Lower lobe of right lung (tissue), 2 donors: ENCODE results near the gene TNFRSF13B. TPM values are rescaled to one million over a fixed set of nuclear protein-coding genes. Genes with fewer than 3 reads are reported as not detected.

Source experiments
- ATAC-seq, 2 donors: fragments of 200-7000 bp; cut with Tn5 transposase; one replicate each; pipeline ENCODE4 v1.9.1; 2020 to 2022; ENCODE audit warnings: mild to moderate bottlenecking in 2 of 2, moderate library complexity in 2 of 2
- DNase-seq: peaks from one replicate; pipeline ENCODE4 v3.0.0-alpha.2; 2020
- H3K27ac ChIP-seq: fragments of 200-600 bp; one replicate; pipeline ENCODE4 v1.8.0; 2022
- H3K27me3 ChIP-seq: fragments of 200-600 bp; one replicate; pipeline ENCODE4 v1.8.0; 2022; ENCODE audit warnings: low read depth
- H3K36me3 ChIP-seq: fragments of 200-600 bp; one replicate; pipeline ENCODE4 v1.8.0; 2022; ENCODE audit warnings: mild to moderate bottlenecking
- H3K4me1 ChIP-seq: fragments of 200-600 bp; one replicate; pipeline ENCODE4 v1.8.0; 2022
- H3K4me3 ChIP-seq: fragments of 200-600 bp; one replicate; pipeline ENCODE4 v1.8.0; 2022; ENCODE audit warnings: mild to moderate bottlenecking
- H3K9me3 ChIP-seq: fragments of 200-600 bp; one replicate; pipeline ENCODE4 v1.8.0; 2022
- intact Hi-C: fragments of 100-400 bp; cut with DNase I; formaldehyde crosslinking; loops from one replicate; pipeline ENCODE4 v1.11.0; 2022
- total RNA-seq: library from RNA; stranded (reverse); fragmentation: NEBNext Ultra II Directional; extraction: Animal tissue kit (Norgen Biotek cat#: 25700); gene quantifications from one replicate; pipeline ENCODE4 v1.2.1, GENCODE V29; 2021
- TF ChIP-seq, protein P1 (sequence below): fragments of 200-600 bp; IDR thresholded peaks from one replicate; pipeline ENCODE4 v1.8.0; 2022; ENCODE audit warnings: antibody characterized with exemption, mild to moderate bottlenecking
- donor health status: DM: no; HTN: yes; CAD: no; lungs with severe emphysema.

The TNFRSF13B gene
- total RNA-seq, 1 donor from 2014 or later: 0.27 TPM

- DNase-seq: no peak
- TF ChIP-seq, protein P1, sequence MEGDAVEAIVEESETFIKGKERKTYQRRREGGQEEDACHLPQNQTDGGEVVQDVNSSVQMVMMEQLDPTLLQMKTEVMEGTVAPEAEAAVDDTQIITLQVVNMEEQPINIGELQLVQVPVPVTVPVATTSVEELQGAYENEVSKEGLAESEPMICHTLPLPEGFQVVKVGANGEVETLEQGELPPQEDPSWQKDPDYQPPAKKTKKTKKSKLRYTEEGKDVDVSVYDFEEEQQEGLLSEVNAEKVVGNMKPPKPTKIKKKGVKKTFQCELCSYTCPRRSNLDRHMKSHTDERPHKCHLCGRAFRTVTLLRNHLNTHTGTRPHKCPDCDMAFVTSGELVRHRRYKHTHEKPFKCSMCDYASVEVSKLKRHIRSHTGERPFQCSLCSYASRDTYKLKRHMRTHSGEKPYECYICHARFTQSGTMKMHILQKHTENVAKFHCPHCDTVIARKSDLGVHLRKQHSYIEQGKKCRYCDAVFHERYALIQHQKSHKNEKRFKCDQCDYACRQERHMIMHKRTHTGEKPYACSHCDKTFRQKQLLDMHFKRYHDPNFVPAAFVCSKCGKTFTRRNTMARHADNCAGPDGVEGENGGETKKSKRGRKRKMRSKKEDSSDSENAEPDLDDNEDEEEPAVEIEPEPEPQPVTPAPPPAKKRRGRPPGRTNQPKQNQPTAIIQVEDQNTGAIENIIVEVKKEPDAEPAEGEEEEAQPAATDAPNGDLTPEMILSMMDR: no peak
- H3K9me3 ChIP-seq: no peaks in the 10 kb centered on the region
- intact Hi-C loops: no loop called here
- H3K27me3 ChIP-seq: no peaks in the 10 kb centered on the region
- no peaks in the 10 kb centered on the region for H3K36me3 ChIP-seq
- H3K4me1 ChIP-seq: no peaks in the 10 kb centered on the region
- ATAC-seq: no peak
- H3K27ac ChIP-seq: no peak overlapping the region
- H3K4me3 ChIP-seq: no peak overlapping the region
Observed at GRCh38 chr17:16934133-16934795, 37.7 kb downstream of the TNFRSF13B start.

- ATAC-seq (no peak), DNase-seq (no peak)
- TF ChIP-seq, protein P1: no peak
- no peaks in the 10 kb centered on the region for H3K9me3 ChIP-seq
- H3K36me3 ChIP-seq: no peaks in the 10 kb centered on the region
- no peak overlapping the region for H3K27ac ChIP-seq
- H3K4me3 ChIP-seq: no peak overlapping the region
- H3K27me3 ChIP-seq: no peaks in the 10 kb centered on the region
- H3K4me1 ChIP-seq: no peaks in the 10 kb centered on the region
- intact Hi-C loops: no loop called here
Observed at GRCh38 chr17:16933317-16934132, 38.4 kb downstream of the TNFRSF13B start.

DNA sequence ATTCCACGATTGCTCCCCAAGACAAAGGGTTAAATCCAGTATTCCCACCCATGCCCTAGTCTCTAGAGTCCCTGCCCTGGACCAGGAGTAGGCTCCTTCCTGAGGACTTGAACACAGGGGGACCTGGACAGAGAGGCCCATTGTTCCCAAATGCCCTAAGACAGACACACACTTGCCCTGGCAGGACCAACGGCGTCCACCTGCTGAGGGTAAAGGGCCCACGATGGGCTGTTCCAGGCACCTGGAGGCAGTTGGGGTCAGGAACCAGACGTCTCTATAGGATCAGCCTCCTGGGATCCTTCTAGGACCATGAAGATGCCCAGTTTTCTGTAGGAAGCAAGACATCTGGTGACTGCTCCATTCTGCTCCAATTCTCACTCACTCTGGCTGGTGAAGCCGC, 39.3 kb downstream of the TNFRSF13B start:
- DNase-seq: no peak
- TF ChIP-seq, protein P1: no peak
- H3K36me3 ChIP-seq: no peaks in the 10 kb centered on the region

DNA sequence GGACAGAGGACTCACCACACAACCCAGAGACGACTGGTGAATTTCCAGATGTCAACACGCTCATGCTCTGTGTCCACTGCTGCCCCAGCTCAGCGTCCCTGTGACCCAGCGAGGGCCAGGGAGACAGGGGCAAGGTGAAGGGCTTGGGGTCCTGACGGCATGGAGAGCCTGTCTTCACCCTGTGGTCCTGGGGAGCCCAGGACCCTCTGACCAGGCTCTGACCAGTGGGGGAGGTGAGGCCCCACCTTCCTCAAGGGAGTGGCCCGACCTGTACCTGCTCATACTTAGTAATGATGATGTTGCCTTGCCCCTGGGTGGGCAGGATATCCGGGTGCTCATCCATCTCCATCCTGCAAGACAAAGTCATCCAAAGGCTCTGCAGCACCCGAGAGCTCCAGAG, 39.8 kb downstream of the TNFRSF13B start:
- Histone ChIP-seq H3K4me3 (no peak overlapping the region), H3K27ac (no peak overlapping the region), H3K27me3 (no peaks in the 10 kb centered on the region), H3K36me3 (no peaks in the 10 kb centered on the region), H3K4me1 (no peaks in the 10 kb centered on the region), H3K9me3 (no peaks in the 10 kb centered on the region)
- TF ChIP-seq, protein P1: no peak
- no peak for DNase-seq
- intact Hi-C loops: no loop called here
- no peak for ATAC-seq

More for the DNA sequence above, 39.3 kb downstream of the TNFRSF13B start:
- intact Hi-C loops: no loop called here
- ATAC-seq: no peak
- no peaks in the 10 kb centered on the region for H3K27me3 ChIP-seq
- no peak overlapping the region for H3K4me3 ChIP-seq
- no peaks in the 10 kb centered on the region for H3K4me1 ChIP-seq
- no peak overlapping the region for H3K27ac ChIP-seq
- no peaks in the 10 kb centered on the region for H3K9me3 ChIP-seq

GRCh38 chr17:16931318-16932060, 40.4 kb downstream of the TNFRSF13B start:
- intact Hi-C loops: no loop called here
- Histone ChIP-seq H3K36me3 (no peaks in the 10 kb centered on the region), H3K4me1 (no peaks in the 10 kb centered on the region), H3K9me3 (no peaks in the 10 kb centered on the region), H3K27ac (no peak overlapping the region), H3K4me3 (no peak overlapping the region), H3K27me3 (no peaks in the 10 kb centered on the region)
- TF ChIP-seq, protein P1: no peak
- ATAC-seq: no peak
- DNase-seq: no peak
